ENCODE results near the gene SLC6A7. TPM values are rescaled to one million over a fixed set of nuclear protein-coding genes. Genes with fewer than 3 reads are reported as not detected.

SLC6A7 gene
- total RNA-seq, 1 experiment from 2014 or later, result not detected

DNA sequence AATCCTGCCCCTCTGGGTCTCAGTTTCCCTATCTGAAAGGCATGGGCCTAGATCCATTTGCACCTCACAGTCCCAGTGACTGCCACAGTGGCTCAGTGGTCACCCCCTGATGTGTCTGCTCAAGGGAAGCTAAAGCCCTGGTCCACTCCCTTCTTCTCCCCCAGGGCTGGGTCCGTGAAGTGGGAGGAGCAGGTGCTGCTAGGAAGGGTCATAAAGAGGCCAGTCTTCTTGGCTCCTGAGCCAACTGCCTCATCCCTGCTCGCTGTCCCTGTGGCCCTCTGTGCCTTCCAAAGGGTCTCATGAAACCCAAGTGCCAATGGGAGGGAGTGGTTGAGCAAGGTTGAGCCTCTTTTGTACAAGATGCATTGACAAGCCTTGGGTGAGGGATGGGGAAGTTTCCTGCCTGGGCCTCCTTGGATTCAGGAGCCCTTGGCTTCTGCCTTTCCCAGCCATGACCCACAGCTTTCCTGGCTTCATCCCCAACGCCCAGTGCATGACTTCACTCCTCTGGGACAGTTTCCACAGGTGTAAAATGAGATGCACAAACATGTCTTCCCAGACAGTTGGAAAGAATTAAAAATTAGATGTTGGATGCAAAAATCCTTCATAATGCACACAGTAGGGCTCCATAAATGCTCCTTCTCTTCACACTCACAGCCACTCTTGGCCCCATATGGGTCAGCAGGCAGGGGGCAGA lies 1.6 kb upstream of the SLC6A7 start:
- intact Hi-C loops (cut with micrococcal nuclease; ENCODE audit: unreplicated experiment), result no loop called here
- no peak for TF ChIP-seq EZH2 (IDR thresholded peaks at IDR 0.05; ENCODE audit: borderline replicate concordance, low read depth, low read length, poor library complexity, severe bottlenecking)
- TF ChIP-seq, protein P1, sequence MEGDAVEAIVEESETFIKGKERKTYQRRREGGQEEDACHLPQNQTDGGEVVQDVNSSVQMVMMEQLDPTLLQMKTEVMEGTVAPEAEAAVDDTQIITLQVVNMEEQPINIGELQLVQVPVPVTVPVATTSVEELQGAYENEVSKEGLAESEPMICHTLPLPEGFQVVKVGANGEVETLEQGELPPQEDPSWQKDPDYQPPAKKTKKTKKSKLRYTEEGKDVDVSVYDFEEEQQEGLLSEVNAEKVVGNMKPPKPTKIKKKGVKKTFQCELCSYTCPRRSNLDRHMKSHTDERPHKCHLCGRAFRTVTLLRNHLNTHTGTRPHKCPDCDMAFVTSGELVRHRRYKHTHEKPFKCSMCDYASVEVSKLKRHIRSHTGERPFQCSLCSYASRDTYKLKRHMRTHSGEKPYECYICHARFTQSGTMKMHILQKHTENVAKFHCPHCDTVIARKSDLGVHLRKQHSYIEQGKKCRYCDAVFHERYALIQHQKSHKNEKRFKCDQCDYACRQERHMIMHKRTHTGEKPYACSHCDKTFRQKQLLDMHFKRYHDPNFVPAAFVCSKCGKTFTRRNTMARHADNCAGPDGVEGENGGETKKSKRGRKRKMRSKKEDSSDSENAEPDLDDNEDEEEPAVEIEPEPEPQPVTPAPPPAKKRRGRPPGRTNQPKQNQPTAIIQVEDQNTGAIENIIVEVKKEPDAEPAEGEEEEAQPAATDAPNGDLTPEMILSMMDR (conservative IDR thresholded peaks at IDR 0.05; ENCODE audit: low read depth, low read length), result no peak
- Histone ChIP-seq H3K9me3 (ENCODE audit: low read depth, low read length, poor library complexity, severe bottlenecking) (no peaks in the 10 kb centered on the region), H3K36me3 (ENCODE audit: insufficient read depth, low read length, poor library complexity, severe bottlenecking) (no peaks in the 10 kb centered on the region), H3K27me3 (replicated peaks; ENCODE audit: insufficient read depth, low read depth, low read length, poor library complexity) (peaks cover 38% of the 10 kb centered on the region), H3K27ac (ENCODE audit: low read depth, low read length, poor library complexity, severe bottlenecking) (no peak overlapping the region), H3K4me1 (ENCODE audit: insufficient read depth, low read length, poor library complexity, severe bottlenecking) (no peaks in the 10 kb centered on the region), H3K4me3 (ENCODE audit: low read depth, low read length, poor library complexity, severe bottlenecking) (no peak overlapping the region)
- DNase-seq (ENCODE audit: low spot score), result no peak
- CTCF ChIA-PET, result no interaction called here
- POLR2A ChIA-PET (ENCODE audit: low non-redundant PET), result no interaction called here
- BruUV-seq (replicated peaks), result no TSS peak

DNA sequence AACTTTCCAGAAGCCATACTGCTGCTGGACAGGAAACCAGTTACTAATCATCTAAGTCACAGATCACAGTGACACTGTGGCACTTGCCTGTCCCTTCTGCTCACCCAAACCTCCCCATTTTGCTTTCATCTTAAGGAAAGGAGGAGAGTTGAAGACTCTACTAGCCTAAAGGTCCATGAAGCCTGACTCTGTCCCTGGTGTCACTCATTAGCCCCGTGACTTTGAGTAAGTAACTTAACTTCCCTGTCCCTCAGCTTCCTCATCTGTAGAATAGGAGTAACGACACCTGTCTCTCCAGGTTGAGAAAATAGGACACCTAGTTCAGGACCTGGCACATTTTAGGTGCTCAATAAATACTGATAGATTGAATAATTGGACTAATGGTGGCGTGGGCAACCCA lies 536 bp upstream of the SLC6A7 start:
- POLR2A ChIA-PET (ENCODE audit: low non-redundant PET), result no interaction called here
- peak; percentile 17 for TF ChIP-seq EZH2 (IDR thresholded peaks at IDR 0.05; ENCODE audit: borderline replicate concordance, low read depth, low read length, poor library complexity, severe bottlenecking)
- TF ChIP-seq, protein P1 (conservative IDR thresholded peaks at IDR 0.05; ENCODE audit: low read depth, low read length), result no peak
- Histone ChIP-seq H3K4me1 (ENCODE audit: insufficient read depth, low read length, poor library complexity, severe bottlenecking) (no peaks in the 10 kb centered on the region), H3K27ac (ENCODE audit: low read depth, low read length, poor library complexity, severe bottlenecking) (no peak overlapping the region), H3K9me3 (ENCODE audit: low read depth, low read length, poor library complexity, severe bottlenecking) (no peaks in the 10 kb centered on the region), H3K4me3 (ENCODE audit: low read depth, low read length, poor library complexity, severe bottlenecking) (no peak overlapping the region), H3K27me3 (replicated peaks; ENCODE audit: insufficient read depth, low read depth, low read length, poor library complexity) (peaks cover 38% of the 10 kb centered on the region), H3K36me3 (ENCODE audit: insufficient read depth, low read length, poor library complexity, severe bottlenecking) (no peaks in the 10 kb centered on the region)
- CTCF ChIA-PET, result no interaction called here
- BruUV-seq (replicated peaks), result no TSS peak
- intact Hi-C loops (cut with micrococcal nuclease; ENCODE audit: unreplicated experiment), result no loop called here
- no peak for DNase-seq (ENCODE audit: low spot score)

- H3K27ac ChIP-seq (ENCODE audit: low read depth, low read length, poor library complexity, severe bottlenecking), result no peak overlapping the region
- H3K36me3 ChIP-seq (ENCODE audit: insufficient read depth, low read length, poor library complexity, severe bottlenecking), result no peaks in the 10 kb centered on the region
- ChIA-PET POLR2A (ENCODE audit: low non-redundant PET) (no interaction called here), CTCF (no interaction called here)
- H3K4me3 ChIP-seq (ENCODE audit: low read depth, low read length, poor library complexity, severe bottlenecking), result no peak overlapping the region
- no peaks in the 10 kb centered on the region for H3K9me3 ChIP-seq (ENCODE audit: low read depth, low read length, poor library complexity, severe bottlenecking)
- peaks cover 38% of the 10 kb centered on the region for H3K27me3 ChIP-seq (replicated peaks; ENCODE audit: insufficient read depth, low read depth, low read length, poor library complexity)
- no TSS peak for BruUV-seq (replicated peaks)
- TF ChIP-seq EZH2 (IDR thresholded peaks at IDR 0.05; ENCODE audit: borderline replicate concordance, low read depth, low read length, poor library complexity, severe bottlenecking), result no peak
- TF ChIP-seq, protein P1 (conservative IDR thresholded peaks at IDR 0.05; ENCODE audit: low read depth, low read length), result no peak
- DNase-seq (ENCODE audit: low spot score), result no peak
- intact Hi-C loops (cut with micrococcal nuclease; ENCODE audit: unreplicated experiment), result no loop called here
- H3K4me1 ChIP-seq (ENCODE audit: insufficient read depth, low read length, poor library complexity, severe bottlenecking), result no peaks in the 10 kb centered on the region
Observed at GRCh38 chr5:150190503-150190979, 679 bp downstream of the SLC6A7 start.
